ENCODE measurements around the gene LMNTD1. TPM values are rescaled to one million over a fixed set of nuclear protein-coding genes. Genes with fewer than 3 reads are reported as not detected.

The LMNTD1 gene
- total and polyA plus RNA-seq, 10 of the 15 experiments (the other 5 are each of a cell fraction or from before 2014, with no cell fraction given): not detected

GRCh38 chr12:25584596-25584995 lies 31.5 kb upstream of the LMNTD1 start:
- in situ Hi-C loops (cut with MboI): no loop called here
- ATAC-seq: no peak
- H3K4me2 ChIP-seq (ENCODE audit: control insufficient read depth, insufficient read depth): no peak overlapping the region
- WGBS (ENCODE audit: insufficient coverage, insufficient replicate concordance, low lambda C conversion rate, missing lambda C conversion rate): 3% methylated on average over 5 of the region's 5 CpGs
- no peak overlapping the region for H2AFZ ChIP-seq (ENCODE audit: control insufficient read depth, low read depth, low read length)
- no peak for FAIRE-seq
- no peaks in the 10 kb centered on the region; the same call in 2 of the 3 replicates for H3K9me3 ChIP-seq (replicated peaks; ENCODE audit: control insufficient read depth, insufficient read depth, low read length)
- H3K9ac ChIP-seq (ENCODE audit: control insufficient read depth, insufficient read depth, low read length): no peak overlapping the region
- intact Hi-C loops (cut with micrococcal nuclease; ENCODE audit: unreplicated experiment): no loop called here
- SMC1A ChIA-PET (ENCODE audit: uncharacterized antibody, unreplicated experiment): interaction anchor here (0.7 kb wide), 1 partner anchor 10 kb away, joined by 3 read pairs; no protein-coding TSS in a partner anchor
- BruUV-seq (replicated peaks): no TSS peak
- TF ChIP-seq HCFC1 (IDR thresholded peaks at IDR 0.05; ENCODE audit: low read length) (no peak), USF2 (IDR thresholded peaks at IDR 0.05; ENCODE audit: borderline replicate concordance, low read depth, low read length) (no peak), SMC3 (IDR thresholded peaks at IDR 0.05; ENCODE audit: borderline replicate concordance, low read length) (no peak), STAT1 (conservative IDR thresholded peaks at IDR 0.05) (no peak), ZNF687 (IDR thresholded peaks at IDR 0.05) (no peak), TCF3 (IDR thresholded peaks at IDR 0.05; ENCODE audit: borderline replicate concordance, insufficient read depth, low read depth, low read length) (no peak), MLLT1 (IDR thresholded peaks at IDR 0.05) (no peak), ZBTB33 (IDR thresholded peaks at IDR 0.05) (no peak), ELK1 (IDR thresholded peaks at IDR 0.05; ENCODE audit: low read depth, low read length) (no peak), GATAD2B (conservative IDR thresholded peaks at IDR 0.05; ENCODE audit: low read depth) (no peak), NFYB (IDR thresholded peaks at IDR 0.05; ENCODE audit: insufficient read depth, low read depth, low read length) (no peak), POU2F2 (IDR thresholded peaks at IDR 0.05; ENCODE audit: borderline replicate concordance, low read depth, low read length) (no peak), ATF3 (IDR thresholded peaks at IDR 0.05; ENCODE audit: borderline replicate concordance, extremely low read depth, low read depth, low read length) (no peak), POLR2A (IDR thresholded peaks at IDR 0.05; ENCODE audit: low read depth, low read length) (no peak), TCF12 (IDR thresholded peaks at IDR 0.05; ENCODE audit: low read depth, low read length) (no peak), RCOR1 (conservative IDR thresholded peaks at IDR 0.05; ENCODE audit: low read depth, low read length) (no peak)
- RAD21 ChIA-PET (ENCODE audit: unreplicated experiment): no interaction called here
- no peak for DNase-seq (ENCODE audit: low read depth, low spot score)
- no peaks in the 10 kb centered on the region for H3K4me1 ChIP-seq (ENCODE audit: control insufficient read depth, insufficient read depth, low read length)
- no peaks in the 10 kb centered on the region for H3K79me2 ChIP-seq (ENCODE audit: control insufficient read depth, insufficient read depth, low read length)
- CTCF ChIA-PET: no interaction called here
- H3K4me3 ChIP-seq: no peak overlapping the region
- POLR2A ChIA-PET: no interaction called here
- H3K27me3 ChIP-seq (replicated peaks in 1 of 2; ENCODE audit: control insufficient read depth in 2 of 2, insufficient read depth in 2 of 2, low read length in 1 of 2): no peaks in the 10 kb centered on the region
- no peaks in the 10 kb centered on the region for H3K36me3 ChIP-seq (ENCODE audit: control insufficient read depth in 2 of 2, insufficient read depth in 2 of 2, low read length in 1 of 2)
- H4K20me1 ChIP-seq (ENCODE audit: control insufficient read depth, insufficient read depth): no peaks in the 10 kb centered on the region
- no peak overlapping the region for H3K27ac ChIP-seq (ENCODE audit: control insufficient read depth, insufficient read depth)

All from GM12878 (cell line).